C4-2B (cell line): Measurements from ENCODE around the gene PDXK.

Experiments
- H3K27ac ChIP-seq: fragments of 450-650 bp; 2 replicates; pipeline ENCODE4 v1.5.1; 2017
- ZFX ChIP-seq: fragments of 450-650 bp; IDR thresholded peaks from 2 replicates; pipeline ENCODE4 v1.6.1; 2017
- TF ChIP-seq, protein P1 (sequence below): fragments of 450-650 bp; conservative IDR thresholded peaks from 2 replicates; pipeline ENCODE4 v1.5.1; 2017; ENCODE audit warnings: mild to moderate bottlenecking

PDXK gene

DNA sequence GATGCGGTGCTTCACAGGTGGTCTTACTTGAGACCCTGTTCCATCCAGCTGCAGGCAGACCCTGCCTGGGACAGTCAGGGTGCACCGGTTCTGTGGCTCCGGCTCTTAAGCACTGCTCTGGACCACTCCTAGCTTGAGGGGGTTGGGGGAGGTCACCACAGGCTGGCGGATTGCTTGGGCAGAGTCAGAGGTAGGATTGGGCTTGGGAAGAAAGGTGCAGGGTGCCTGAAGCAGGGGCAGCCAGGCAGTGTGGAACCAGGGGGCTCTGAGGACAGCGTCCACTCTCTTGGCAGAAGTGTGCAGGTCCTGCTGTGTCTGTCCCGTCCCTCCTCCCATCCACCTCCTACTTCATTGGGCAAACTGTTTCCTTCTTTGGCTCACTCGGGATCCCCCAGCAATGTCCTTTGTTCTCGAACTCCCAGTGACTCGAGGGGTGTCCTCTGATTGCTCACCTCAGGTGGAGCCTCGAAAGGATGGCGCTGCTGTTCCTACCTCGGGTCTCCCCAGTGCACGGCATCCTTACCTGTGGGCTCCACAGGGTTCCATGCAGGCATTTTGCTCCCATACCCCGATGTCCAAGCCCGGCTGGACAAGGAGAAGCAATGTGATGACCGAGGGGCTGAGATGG is 1.7 kb downstream of the PDXK start:
- TF ChIP-seq, protein P1, sequence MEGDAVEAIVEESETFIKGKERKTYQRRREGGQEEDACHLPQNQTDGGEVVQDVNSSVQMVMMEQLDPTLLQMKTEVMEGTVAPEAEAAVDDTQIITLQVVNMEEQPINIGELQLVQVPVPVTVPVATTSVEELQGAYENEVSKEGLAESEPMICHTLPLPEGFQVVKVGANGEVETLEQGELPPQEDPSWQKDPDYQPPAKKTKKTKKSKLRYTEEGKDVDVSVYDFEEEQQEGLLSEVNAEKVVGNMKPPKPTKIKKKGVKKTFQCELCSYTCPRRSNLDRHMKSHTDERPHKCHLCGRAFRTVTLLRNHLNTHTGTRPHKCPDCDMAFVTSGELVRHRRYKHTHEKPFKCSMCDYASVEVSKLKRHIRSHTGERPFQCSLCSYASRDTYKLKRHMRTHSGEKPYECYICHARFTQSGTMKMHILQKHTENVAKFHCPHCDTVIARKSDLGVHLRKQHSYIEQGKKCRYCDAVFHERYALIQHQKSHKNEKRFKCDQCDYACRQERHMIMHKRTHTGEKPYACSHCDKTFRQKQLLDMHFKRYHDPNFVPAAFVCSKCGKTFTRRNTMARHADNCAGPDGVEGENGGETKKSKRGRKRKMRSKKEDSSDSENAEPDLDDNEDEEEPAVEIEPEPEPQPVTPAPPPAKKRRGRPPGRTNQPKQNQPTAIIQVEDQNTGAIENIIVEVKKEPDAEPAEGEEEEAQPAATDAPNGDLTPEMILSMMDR, result no peak
- no peak for TF ChIP-seq ZFX
- peak overlapping the region; percentile 99 for H3K27ac ChIP-seq

- peak overlapping the region; percentile 99 for H3K27ac ChIP-seq
- no peak for TF ChIP-seq ZFX
- TF ChIP-seq, protein P1, result no peak
These were observed 2.3 kb downstream of the PDXK start for GRCh38 chr21:43721206-43721605.

DNA sequence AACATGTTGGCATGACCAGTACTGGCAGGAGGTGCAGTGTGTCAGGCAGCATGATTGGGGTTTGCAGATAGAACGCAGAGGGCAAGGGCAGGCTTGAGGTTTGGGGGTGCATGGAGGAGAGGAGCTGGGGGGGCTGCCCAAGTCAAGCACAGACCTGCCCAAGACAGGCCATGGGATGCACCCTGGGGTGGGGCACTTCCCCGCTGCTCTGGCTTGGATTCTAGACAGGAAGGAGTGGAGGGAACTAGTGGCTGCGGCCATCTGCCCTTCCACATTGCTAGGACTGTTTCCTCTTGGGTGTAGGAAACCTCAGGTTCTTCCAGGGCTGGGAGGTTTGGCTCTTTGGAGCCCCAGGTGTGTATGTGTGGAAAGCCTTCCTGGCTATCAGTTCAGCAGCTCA is 3.0 kb downstream of the PDXK start:
- TF ChIP-seq, protein P1, result no peak
- TF ChIP-seq ZFX, result no peak

DNA sequence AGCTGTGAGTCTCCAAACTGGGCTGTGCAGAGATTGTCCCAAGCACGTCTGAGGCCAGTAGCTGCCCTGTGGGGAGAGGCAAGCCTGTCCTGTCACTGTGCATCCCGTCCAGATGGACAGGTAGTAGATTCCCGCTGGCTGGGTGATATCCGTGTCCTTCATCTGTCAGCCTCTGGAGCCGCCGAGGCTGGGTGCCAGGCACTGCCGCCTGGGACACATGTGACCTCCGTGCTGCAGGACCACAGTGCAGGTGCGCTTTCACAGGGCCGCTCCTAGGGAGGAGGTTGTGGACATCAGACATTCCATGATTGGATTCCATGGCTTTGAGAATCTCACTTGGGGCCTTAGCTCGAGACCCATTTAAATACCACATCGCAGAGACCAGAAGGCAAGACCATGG is 4.7 kb downstream of the PDXK start:
- H3K27ac ChIP-seq, result no peak overlapping the region
- TF ChIP-seq, protein P1, result no peak
- no peak for TF ChIP-seq ZFX

More for the DNA sequence above, 3.0 kb downstream of the PDXK start:
- no peak overlapping the region; the same call in 1 of the 2 replicates for H3K27ac ChIP-seq

GRCh38 chr21:43726686-43727518 is 8.0 kb downstream of the PDXK start:
- TF ChIP-seq, protein P1, result no peak
- no peak for TF ChIP-seq ZFX
- peak overlapping the region; percentile 97 for H3K27ac ChIP-seq

DNA sequence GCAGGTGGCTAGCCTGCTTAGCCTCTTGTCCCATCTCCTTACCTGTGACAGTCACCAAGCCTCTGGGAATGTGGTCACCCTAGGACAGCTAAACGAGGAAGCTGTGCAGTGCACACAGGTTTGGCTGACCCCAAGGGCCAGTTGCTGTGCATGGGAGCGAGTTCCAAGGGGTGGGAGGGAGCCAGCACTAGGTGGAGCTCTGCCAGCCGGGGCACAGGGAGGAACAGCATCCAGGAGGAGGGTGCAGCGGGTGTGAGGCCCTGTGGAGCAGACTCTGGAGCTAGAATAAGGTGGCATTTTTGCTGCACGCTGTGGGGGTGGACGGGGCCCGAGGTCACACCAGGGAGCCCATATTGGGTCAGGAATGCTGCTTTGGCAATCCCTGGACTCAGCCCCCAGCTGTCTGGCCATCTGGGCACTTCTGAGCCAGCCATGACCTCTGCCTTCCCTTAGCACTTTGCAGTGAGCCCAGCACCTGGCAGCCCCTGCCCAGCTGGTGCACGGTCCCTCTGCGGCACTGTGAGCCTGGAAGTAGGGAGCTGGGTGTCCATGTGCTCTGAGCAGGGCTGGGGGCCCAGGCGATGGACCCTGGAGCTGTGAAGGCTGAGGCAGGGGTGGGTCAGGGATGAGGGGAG is 8.7 kb downstream of the PDXK start:
- H3K27ac ChIP-seq, result peak overlapping the region; percentile 97
- TF ChIP-seq, protein P1, result no peak
- no peak for TF ChIP-seq ZFX

DNA sequence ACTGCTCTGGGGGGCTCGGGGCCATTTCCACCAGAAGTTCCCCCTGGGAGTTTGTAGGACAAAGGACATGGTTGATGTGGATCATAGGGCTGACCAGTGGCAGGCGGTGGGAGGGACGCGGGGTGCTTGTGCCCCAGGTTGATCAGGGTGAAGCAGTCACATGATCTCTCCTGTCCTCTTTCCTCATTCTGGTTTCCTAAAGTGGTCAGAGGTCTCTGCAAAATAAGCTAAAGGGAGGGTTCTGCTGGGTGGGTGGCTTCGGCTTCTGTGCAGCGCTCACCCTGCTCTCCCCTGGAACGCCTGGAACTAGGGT is 9.2 kb downstream of the PDXK start:
- TF ChIP-seq, protein P1, result no peak
- TF ChIP-seq ZFX, result no peak
- H3K27ac ChIP-seq, result peak overlapping the region; percentile 97
